ENCODE results near the gene SDK2. TPM values are rescaled to one million over a fixed set of nuclear protein-coding genes. Genes with fewer than 3 reads are reported as not detected.

The SDK2 gene
- total RNA-seq, 1 experiment from 2014 or later, result 0.67 TPM

- no peaks in the 10 kb centered on the region for H3K27me3 ChIP-seq (replicated peaks; ENCODE audit: insufficient read depth, low read depth, low read length, poor library complexity)
- no peak overlapping the region for H3K4me3 ChIP-seq (ENCODE audit: low read depth, low read length, poor library complexity, severe bottlenecking)
- intact Hi-C loops (cut with micrococcal nuclease; ENCODE audit: unreplicated experiment), result no loop called here
- no peaks in the 10 kb centered on the region for H3K4me1 ChIP-seq (ENCODE audit: insufficient read depth, low read length, poor library complexity, severe bottlenecking)
- DNase-seq (ENCODE audit: low spot score), result no peak
- TF ChIP-seq EZH2 (IDR thresholded peaks at IDR 0.05; ENCODE audit: borderline replicate concordance, low read depth, low read length, poor library complexity, severe bottlenecking) (no peak), CTCF (conservative IDR thresholded peaks at IDR 0.05; ENCODE audit: low read depth, low read length) (no peak)
- BruUV-seq (replicated peaks), result no TSS peak
- no peak overlapping the region for H3K27ac ChIP-seq (ENCODE audit: low read depth, low read length, poor library complexity, severe bottlenecking)
- ChIA-PET CTCF (no interaction called here), POLR2A (ENCODE audit: low non-redundant PET) (no interaction called here)
- no peaks in the 10 kb centered on the region for H3K9me3 ChIP-seq (ENCODE audit: low read depth, low read length, poor library complexity, severe bottlenecking)
- no peaks in the 10 kb centered on the region for H3K36me3 ChIP-seq (ENCODE audit: insufficient read depth, low read length, poor library complexity, severe bottlenecking)
Observed at GRCh38 chr17:73633736-73634135, 10.5 kb downstream of the SDK2 start.

GRCh38 chr17:73632513-73632912 lies 11.7 kb downstream of the SDK2 start:
- H3K36me3 ChIP-seq (ENCODE audit: insufficient read depth, low read length, poor library complexity, severe bottlenecking), result no peaks in the 10 kb centered on the region
- intact Hi-C loops (cut with micrococcal nuclease; ENCODE audit: unreplicated experiment), result no loop called here
- TF ChIP-seq CTCF (conservative IDR thresholded peaks at IDR 0.05; ENCODE audit: low read depth, low read length) (no peak), EZH2 (IDR thresholded peaks at IDR 0.05; ENCODE audit: borderline replicate concordance, low read depth, low read length, poor library complexity, severe bottlenecking) (no peak)
- CTCF ChIA-PET, result no interaction called here
- no peaks in the 10 kb centered on the region for H3K4me1 ChIP-seq (ENCODE audit: insufficient read depth, low read length, poor library complexity, severe bottlenecking)
- no peak overlapping the region for H3K4me3 ChIP-seq (ENCODE audit: low read depth, low read length, poor library complexity, severe bottlenecking)
- BruUV-seq (replicated peaks), result no TSS peak
- no peak overlapping the region for H3K27ac ChIP-seq (ENCODE audit: low read depth, low read length, poor library complexity, severe bottlenecking)
- no peaks in the 10 kb centered on the region for H3K27me3 ChIP-seq (replicated peaks; ENCODE audit: insufficient read depth, low read depth, low read length, poor library complexity)
- no peak for DNase-seq (ENCODE audit: low spot score)
- H3K9me3 ChIP-seq (ENCODE audit: low read depth, low read length, poor library complexity, severe bottlenecking), result no peaks in the 10 kb centered on the region
- POLR2A ChIA-PET (ENCODE audit: low non-redundant PET), result no interaction called here

GRCh38 chr17:73630965-73631595 lies 13.2 kb downstream of the SDK2 start:
- Histone ChIP-seq H3K9me3 (ENCODE audit: low read depth, low read length, poor library complexity, severe bottlenecking) (no peaks in the 10 kb centered on the region), H3K27me3 (replicated peaks; ENCODE audit: insufficient read depth, low read depth, low read length, poor library complexity) (no peaks in the 10 kb centered on the region), H3K4me1 (ENCODE audit: insufficient read depth, low read length, poor library complexity, severe bottlenecking) (no peaks in the 10 kb centered on the region), H3K36me3 (ENCODE audit: insufficient read depth, low read length, poor library complexity, severe bottlenecking) (no peaks in the 10 kb centered on the region), H3K27ac (ENCODE audit: low read depth, low read length, poor library complexity, severe bottlenecking) (no peak overlapping the region), H3K4me3 (ENCODE audit: low read depth, low read length, poor library complexity, severe bottlenecking) (no peak overlapping the region)
- no TSS peak for BruUV-seq (replicated peaks)
- CTCF ChIA-PET, result no interaction called here
- POLR2A ChIA-PET (ENCODE audit: low non-redundant PET), result no interaction called here
- TF ChIP-seq CTCF (conservative IDR thresholded peaks at IDR 0.05; ENCODE audit: low read depth, low read length) (no peak), EZH2 (IDR thresholded peaks at IDR 0.05; ENCODE audit: borderline replicate concordance, low read depth, low read length, poor library complexity, severe bottlenecking) (no peak)
- intact Hi-C loops (cut with micrococcal nuclease; ENCODE audit: unreplicated experiment), result no loop called here
- DNase-seq (ENCODE audit: low spot score), result no peak
